ENCODE measurements around the gene HOXD1.

DNA sequence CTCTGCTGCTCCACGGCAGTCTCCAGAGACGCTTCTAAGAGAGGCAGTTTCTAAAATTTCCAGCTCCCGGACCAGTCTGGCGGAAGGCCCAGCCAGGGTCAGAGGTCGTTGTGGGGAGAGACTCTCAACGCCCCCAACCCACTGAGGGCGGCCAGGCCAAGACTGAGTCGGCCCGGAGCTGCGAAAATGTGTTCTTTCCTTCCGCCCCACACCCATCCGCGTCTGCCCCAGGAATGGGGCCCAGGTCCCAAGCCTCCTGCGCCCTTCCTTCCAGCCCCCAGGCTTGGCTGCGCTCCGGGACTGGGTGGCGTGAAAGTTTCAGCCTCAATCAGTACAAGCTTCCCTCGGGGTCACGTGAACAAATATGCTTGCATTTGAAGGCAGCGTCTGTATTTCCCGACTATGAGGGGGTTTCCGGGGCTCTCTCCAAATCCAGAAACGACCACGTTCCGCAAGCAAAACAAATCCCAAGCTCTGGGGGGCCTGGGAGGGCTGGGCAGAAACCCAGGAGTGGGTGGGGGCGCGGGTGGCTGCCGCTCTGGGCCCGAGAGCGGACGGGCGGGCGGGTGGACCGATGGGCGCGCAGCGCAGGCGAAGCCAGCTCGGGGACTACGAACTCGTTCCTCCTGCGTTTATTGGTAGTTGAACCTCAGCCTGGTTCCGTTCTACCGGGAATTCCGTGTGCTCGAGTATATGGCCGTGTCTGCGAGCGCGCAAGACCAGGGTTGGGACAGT, 28.1 kb upstream of the HOXD1 start:
- TF ChIP-seq, protein P1, sequence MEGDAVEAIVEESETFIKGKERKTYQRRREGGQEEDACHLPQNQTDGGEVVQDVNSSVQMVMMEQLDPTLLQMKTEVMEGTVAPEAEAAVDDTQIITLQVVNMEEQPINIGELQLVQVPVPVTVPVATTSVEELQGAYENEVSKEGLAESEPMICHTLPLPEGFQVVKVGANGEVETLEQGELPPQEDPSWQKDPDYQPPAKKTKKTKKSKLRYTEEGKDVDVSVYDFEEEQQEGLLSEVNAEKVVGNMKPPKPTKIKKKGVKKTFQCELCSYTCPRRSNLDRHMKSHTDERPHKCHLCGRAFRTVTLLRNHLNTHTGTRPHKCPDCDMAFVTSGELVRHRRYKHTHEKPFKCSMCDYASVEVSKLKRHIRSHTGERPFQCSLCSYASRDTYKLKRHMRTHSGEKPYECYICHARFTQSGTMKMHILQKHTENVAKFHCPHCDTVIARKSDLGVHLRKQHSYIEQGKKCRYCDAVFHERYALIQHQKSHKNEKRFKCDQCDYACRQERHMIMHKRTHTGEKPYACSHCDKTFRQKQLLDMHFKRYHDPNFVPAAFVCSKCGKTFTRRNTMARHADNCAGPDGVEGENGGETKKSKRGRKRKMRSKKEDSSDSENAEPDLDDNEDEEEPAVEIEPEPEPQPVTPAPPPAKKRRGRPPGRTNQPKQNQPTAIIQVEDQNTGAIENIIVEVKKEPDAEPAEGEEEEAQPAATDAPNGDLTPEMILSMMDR (IDR thresholded peaks at IDR 0.05), result no peak
- no peak for TF ChIP-seq POLR2AphosphoS5 (IDR thresholded peaks at IDR 0.05)
